Left lung (tissue), 10 donors: ENCODE measurements around the gene MRPS33. TPM values are rescaled to one million over a fixed set of nuclear protein-coding genes. Genes with fewer than 3 reads are reported as not detected.

Source experiments
- ATAC-seq: fragments of 200-7000 bp; cut with Tn5 transposase; one replicate; pipeline ENCODE4 v1.9.1; 2020; ENCODE audit warnings: moderate library complexity
- DNase-seq, 4 donors: peaks; one replicate each; pipeline ENCODE4 v3.0.0-alpha.2; 2013 to 2020
- H3K27ac ChIP-seq, 2 donors: fragments of 200-600 bp; sonication (generic) in 1 of 2; one replicate each; pipeline versions ENCODE4 v1.5.0 to v1.8.0; 2020 to 2021
- H3K27me3 ChIP-seq, 2 donors: fragments of 200-600 bp; sonication (generic) in 1 of 2; one replicate each; pipeline versions ENCODE4 v1.5.0 to v1.8.0; 2020 to 2021
- H3K36me3 ChIP-seq, 2 donors: fragments of 200-600 bp; sonication (generic) in 1 of 2; one replicate each; pipeline versions ENCODE4 v1.5.0 to v1.8.0; 2020 to 2021
- H3K4me1 ChIP-seq, 2 donors: fragments of 200-600 bp; one replicate each; pipeline ENCODE4 v1.8.0; 2021
- H3K4me3 ChIP-seq, 2 donors: fragments of 200-600 bp; sonication (generic) in 1 of 2; one replicate each; pipeline versions ENCODE4 v1.5.0 to v1.8.0; 2020 to 2021; ENCODE audit warnings: mild to moderate bottlenecking in 1 of 2
- H3K9me3 ChIP-seq, 2 donors: fragments of 200-600 bp; sonication (generic) in 1 of 2; one replicate each; pipeline versions ENCODE4 v1.5.0 to v1.8.0; 2020 to 2021
- CTCF ChIP-seq, 2 donors: fragments of 200-600 bp; sonication (generic) in 1 of 2; IDR thresholded peaks; one replicate each; pipeline versions ENCODE4 v1.5.0 to v1.8.0; 2021; ENCODE audit warnings: antibody characterized with exemption in 2 of 2
- intact Hi-C, 2 donors: fragments of 100-400 bp; cut with DNase I; formaldehyde crosslinking; loops; one replicate each; pipeline versions ENCODE4 v1.11.2 to v1.14.2; 2022
- polyA plus RNA-seq, 6 donors: library from polyadenylated mRNA; unstranded; fragments of 120-200 nt; gene quantifications; one replicate each; pipeline ENCODE4 v1.2.1, GENCODE V29; 2013; ENCODE audit not compliant: insufficient read length in 6 of 6
- total RNA-seq, 2 donors: library from RNA; stranded (reverse); fragmentation: NEBNext Ultra II Directional; extraction: Animal tissue kit (Norgen Biotek cat#: 25700); gene quantifications; one replicate each; pipeline ENCODE4 v1.2.1, GENCODE V29; 2021
- donor health status: DM: no; HTN: yes; CAD: no.
- donor health status: DM: no; HTN: no; CAD: no.

MRPS33 gene
- total and polyA plus RNA-seq, 8 donors = 37.7 to 89.8 (median 80.1) TPM

GRCh38 chr7:141023295-141023694, 8.5 kb upstream of the MRPS33 start:
- DNase-seq (no peak), ATAC-seq (no peak)
- intact Hi-C loops = no loop called here
- Histone ChIP-seq H3K4me1 (no peaks in the 10 kb centered on the region), H3K27ac (no peak overlapping the region), H3K27me3 (peaks cover 2 to 22% of the 10 kb centered on the region in 2 donors), H3K4me3 (no peak overlapping the region), H3K36me3 (no peaks in the 10 kb centered on the region), H3K9me3 (peaks cover 0 to 11% of the 10 kb centered on the region in 2 donors)
- no peak for TF ChIP-seq CTCF (IDR thresholded peaks at IDR 0.05)

GRCh38 chr7:141017555-141017954, 2.8 kb upstream of the MRPS33 start:
- Histone ChIP-seq H3K27ac (no peak overlapping the region), H3K9me3 (peaks cover 0 to 5% of the 10 kb centered on the region in 2 donors), H3K36me3 (no peaks in the 10 kb centered on the region), H3K4me1 (peaks cover 0 to 17% of the 10 kb centered on the region in 2 donors), H3K27me3 (peaks cover under 1 to 46% of the 10 kb centered on the region in 2 donors), H3K4me3 (no peak overlapping the region)
- no peak for TF ChIP-seq CTCF (IDR thresholded peaks at IDR 0.05)
- intact Hi-C loops = no loop called here
- no peak for DNase-seq
- no peak for ATAC-seq

- intact Hi-C loops = no loop called here
- no peaks in the 10 kb centered on the region for H3K36me3 ChIP-seq
- peaks cover 0 to 5% of the 10 kb centered on the region in 2 donors for H3K9me3 ChIP-seq
- H3K27me3 ChIP-seq = peaks cover 0 to 46% of the 10 kb centered on the region in 2 donors
- H3K27ac ChIP-seq = no peak overlapping the region
- peaks cover 0 to 17% of the 10 kb centered on the region in 2 donors for H3K4me1 ChIP-seq
- TF ChIP-seq CTCF (IDR thresholded peaks at IDR 0.05) = no peak
- ATAC-seq (no peak), DNase-seq (no peak)
- H3K4me3 ChIP-seq = no peak overlapping the region
Observed at GRCh38 chr7:141016349-141016748, 1.6 kb upstream of the MRPS33 start.

GRCh38 chr7:141014125-141014523, 628 bp downstream of the MRPS33 start:
- Histone ChIP-seq H3K9me3 (peaks cover 0 to 5% of the 10 kb centered on the region in 2 donors), H3K36me3 (peaks cover 0 to 12% of the 10 kb centered on the region in 2 donors), H3K4me3 (peak overlapping the region; percentile 57 to 63), H3K4me1 (peaks cover 0 to 17% of the 10 kb centered on the region in 2 donors), H3K27ac (peak overlapping the region; percentile 84 to 89), H3K27me3 (peaks cover 0 to 26% of the 10 kb centered on the region in 2 donors)
- DNase-seq = peak in 2 of 4 donors; percentile 56 to 64
- intact Hi-C loops = no loop called here
- no peak for TF ChIP-seq CTCF (IDR thresholded peaks at IDR 0.05)
- ATAC-seq = peak; percentile 1

- peaks cover 0 to 5% of the 10 kb centered on the region in 2 donors for H3K9me3 ChIP-seq
- H3K27ac ChIP-seq = no peak overlapping the region
- no peak overlapping the region for H3K4me3 ChIP-seq
- no peak for TF ChIP-seq CTCF (IDR thresholded peaks at IDR 0.05)
- H3K27me3 ChIP-seq = peaks cover 0 to 24% of the 10 kb centered on the region in 2 donors
- H3K36me3 ChIP-seq = peaks cover 0 to 18% of the 10 kb centered on the region in 2 donors
- intact Hi-C loops = no loop called here
- DNase-seq (no peak), ATAC-seq (no peak)
- peaks cover 0 to 17% of the 10 kb centered on the region in 2 donors for H3K4me1 ChIP-seq
Observed at GRCh38 chr7:141013345-141013715, 1.4 kb downstream of the MRPS33 start.
